Neural cell (in vitro differentiated cells): ENCODE data around the gene DNMT3B. TPM values are rescaled to one million over a fixed set of nuclear protein-coding genes. Genes with fewer than 3 reads are reported as not detected.

Experiments used
- H2AFZ ChIP-seq: fragments of 200-600, 300-800 bp; sonication (generic), shearing (Covaris generic); 2 replicates; pipeline ENCODE4 v1.6.0; 2014; ENCODE audit warnings: low read depth, mild to moderate bottlenecking, antibody characterized with exemption, low read length, moderate library complexity
- H3F3A ChIP-seq: fragments of 200-600 bp; shearing (Covaris generic); 2 replicates; pipeline ENCODE4 v1.6.1; 2016; ENCODE audit warnings: mild to moderate bottlenecking, moderate library complexity, mixed read lengths, antibody characterized with exemption, low read length; ENCODE audit not compliant: insufficient read depth, poor library complexity, severe bottlenecking
- H3K27ac ChIP-seq: fragments of 200-600, 300-800 bp; sonication (generic), shearing (Covaris generic); 2 replicates; pipeline ENCODE4 v1.5.1; 2014; ENCODE audit warnings: mild to moderate bottlenecking, low read length, moderate library complexity
- H3K27me3 ChIP-seq: fragments of 300-800, 200-600 bp; sonication (generic), shearing (Covaris generic); 2 replicates; pipeline ENCODE4 v1.6.0; 2014; ENCODE audit warnings: mild to moderate bottlenecking, low read depth, low read length, moderate library complexity; ENCODE audit not compliant: insufficient read depth
- H3K36me3 ChIP-seq: fragments of 300-800, 200-600 bp; sonication (generic), shearing (Covaris generic); 2 replicates; pipeline ENCODE4 v1.5.1; 2014; ENCODE audit warnings: mild to moderate bottlenecking, antibody characterized with exemption, low read length, moderate library complexity; ENCODE audit not compliant: insufficient read depth
- H3K4me2 ChIP-seq: fragments of 300-800, 200-600 bp; sonication (generic), shearing (Covaris generic); 2 replicates; pipeline ENCODE4 v1.6.0; 2014; ENCODE audit warnings: mild to moderate bottlenecking, low read length
- H3K4me3 ChIP-seq: fragments of 300-800, 200-600 bp; sonication (generic), shearing (Covaris generic); 2 replicates; pipeline ENCODE4 v1.5.1; 2014; ENCODE audit warnings: mild to moderate bottlenecking, low read length, moderate library complexity
- H3K79me2 ChIP-seq: fragments of 200-600 bp; shearing (Covaris generic); replicated peaks from 2 replicates; pipeline ENCODE4 v1.6.0; 2014; ENCODE audit warnings: mild to moderate bottlenecking, low read length, moderate library complexity; ENCODE audit not compliant: insufficient read depth
- H3K9ac ChIP-seq: fragments of 300-800, 200-600 bp; sonication (generic), shearing (Covaris generic); 2 replicates; pipeline ENCODE4 v1.6.1; 2016; ENCODE audit warnings: mild to moderate bottlenecking, low read length, mixed read lengths
- H3K9me2 ChIP-seq: fragments of 200-600 bp; shearing (Covaris generic); 2 replicates; pipeline ENCODE4 v1.6.1; 2016; ENCODE audit warnings: mild to moderate bottlenecking, low read length, mixed read lengths; ENCODE audit not compliant: insufficient read depth
- H3K9me3 ChIP-seq: fragments of 200-600, 300-800 bp; sonication (generic), shearing (Covaris generic); 2 replicates; pipeline ENCODE4 v1.6.1; 2016; ENCODE audit warnings: mild to moderate bottlenecking, mixed run types, low read length, moderate library complexity, mixed read lengths
- H4K20me1 ChIP-seq: fragments of 200-600 bp; shearing (Covaris generic); 2 replicates; pipeline ENCODE4 v1.6.1; 2016; ENCODE audit warnings: mild to moderate bottlenecking, mixed run types; ENCODE audit not compliant: insufficient read depth
- EP300 ChIP-seq: fragments of 450-650 bp; conservative IDR thresholded peaks from 2 replicates; pipeline ENCODE4 v1.6.1; 2014; ENCODE audit warnings: antibody characterized with exemption, mild to moderate bottlenecking, moderate library complexity; ENCODE audit not compliant: poor library complexity, severe bottlenecking
- EZH2 ChIP-seq: fragments of 200-600, 300-800 bp; shearing (Covaris generic), sonication (generic); IDR thresholded peaks from 2 replicates; pipeline ENCODE4 v1.6.1; 2014; ENCODE audit warnings: antibody characterized with exemption, low read length, borderline replicate concordance, mild to moderate bottlenecking; ENCODE audit not compliant: insufficient read depth, poor library complexity, severe bottlenecking
- MXI1 ChIP-seq: fragments of 450-650 bp; conservative IDR thresholded peaks from 2 replicates; pipeline ENCODE4 v1.6.1; 2014; ENCODE audit warnings: antibody characterized with exemption, mild to moderate bottlenecking; ENCODE audit not compliant: poor library complexity, severe bottlenecking
- POLR2AphosphoS5 ChIP-seq: IDR thresholded peaks from 2 replicates; pipeline ENCODE4 v1.6.1; 2012
- RAD21 ChIP-seq: fragments of 450-650 bp; conservative IDR thresholded peaks from 2 replicates; pipeline ENCODE4 v1.6.1; 2014; ENCODE audit warnings: antibody characterized with exemption, mild to moderate bottlenecking, moderate library complexity
- SMC3 ChIP-seq: fragments of 450-650 bp; conservative IDR thresholded peaks from 2 replicates; pipeline ENCODE4 v1.6.1; 2014; ENCODE audit warnings: antibody characterized with exemption, mild to moderate bottlenecking, moderate library complexity; ENCODE audit not compliant: poor library complexity
- TAF1 ChIP-seq: IDR thresholded peaks from 2 replicates; pipeline ENCODE4 v1.6.1; 2012; ENCODE audit warnings: low read depth
- polyA plus RNA-seq: library from polyadenylated mRNA; depleted of rRNA; stranded (reverse); fragments of >200 nt; gene quantifications from 2 replicates; pipeline ENCODE4 v1.2.3, GENCODE V29; 2014
- TF ChIP-seq, protein P1 (sequence below): IDR thresholded peaks from 2 replicates; pipeline ENCODE4 v1.6.1; 2012; ENCODE audit warnings: borderline replicate concordance
- TF ChIP-seq, protein P2 (sequence below): fragments of 450-650 bp; IDR thresholded peaks from 2 replicates; pipeline ENCODE4 v1.5.1; 2014; ENCODE audit warnings: antibody characterized with exemption, mild to moderate bottlenecking, moderate library complexity; ENCODE audit not compliant: poor library complexity, severe bottlenecking

Gene DNMT3B
- polyA plus RNA-seq, 1 donor from 2014 or later, result 8.7 TPM

DNA sequence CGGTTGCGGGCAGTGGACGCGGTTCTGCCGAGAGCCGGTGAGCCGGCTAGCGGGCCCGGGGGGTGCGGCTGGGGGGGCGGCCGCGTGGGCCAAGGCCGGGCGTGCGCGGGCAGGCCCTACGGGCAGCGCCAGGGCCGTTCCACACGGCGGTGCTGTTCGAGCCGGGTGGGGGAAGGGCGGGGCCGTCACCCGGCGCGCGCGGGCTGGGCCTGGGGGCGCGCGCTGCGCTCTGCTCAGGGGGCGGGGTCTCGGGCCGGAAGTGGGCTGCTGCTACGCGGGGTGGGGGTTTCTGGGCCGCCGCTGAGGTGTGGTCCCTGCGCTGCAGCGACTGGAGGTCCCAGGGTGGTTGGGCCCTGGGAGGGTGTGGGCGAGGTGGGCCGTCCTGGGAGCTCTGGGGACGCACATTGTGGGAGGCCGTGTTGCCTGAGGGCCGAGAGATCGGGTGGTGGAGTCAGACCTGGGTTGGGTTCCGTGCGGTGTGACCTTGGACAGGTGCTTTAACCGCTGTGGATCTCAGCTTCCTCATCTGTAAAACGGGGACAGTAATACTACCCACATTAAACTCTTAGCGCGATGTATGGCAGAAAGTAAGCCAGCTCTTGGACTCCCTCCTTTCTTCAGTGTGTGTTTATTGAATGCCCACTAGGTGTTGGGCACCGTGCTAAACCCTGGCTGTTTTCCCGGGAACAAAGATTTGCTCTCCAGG is 58.0 kb downstream of the DNMT3B start:
- H3K27ac ChIP-seq, result peak overlapping the region; percentile 92
- H2AFZ ChIP-seq, result peak overlapping the region; percentile 33
- H3K9me3 ChIP-seq, result no peaks in the 10 kb centered on the region
- no peaks in the 10 kb centered on the region for H3K36me3 ChIP-seq
- TF ChIP-seq, protein P1, sequence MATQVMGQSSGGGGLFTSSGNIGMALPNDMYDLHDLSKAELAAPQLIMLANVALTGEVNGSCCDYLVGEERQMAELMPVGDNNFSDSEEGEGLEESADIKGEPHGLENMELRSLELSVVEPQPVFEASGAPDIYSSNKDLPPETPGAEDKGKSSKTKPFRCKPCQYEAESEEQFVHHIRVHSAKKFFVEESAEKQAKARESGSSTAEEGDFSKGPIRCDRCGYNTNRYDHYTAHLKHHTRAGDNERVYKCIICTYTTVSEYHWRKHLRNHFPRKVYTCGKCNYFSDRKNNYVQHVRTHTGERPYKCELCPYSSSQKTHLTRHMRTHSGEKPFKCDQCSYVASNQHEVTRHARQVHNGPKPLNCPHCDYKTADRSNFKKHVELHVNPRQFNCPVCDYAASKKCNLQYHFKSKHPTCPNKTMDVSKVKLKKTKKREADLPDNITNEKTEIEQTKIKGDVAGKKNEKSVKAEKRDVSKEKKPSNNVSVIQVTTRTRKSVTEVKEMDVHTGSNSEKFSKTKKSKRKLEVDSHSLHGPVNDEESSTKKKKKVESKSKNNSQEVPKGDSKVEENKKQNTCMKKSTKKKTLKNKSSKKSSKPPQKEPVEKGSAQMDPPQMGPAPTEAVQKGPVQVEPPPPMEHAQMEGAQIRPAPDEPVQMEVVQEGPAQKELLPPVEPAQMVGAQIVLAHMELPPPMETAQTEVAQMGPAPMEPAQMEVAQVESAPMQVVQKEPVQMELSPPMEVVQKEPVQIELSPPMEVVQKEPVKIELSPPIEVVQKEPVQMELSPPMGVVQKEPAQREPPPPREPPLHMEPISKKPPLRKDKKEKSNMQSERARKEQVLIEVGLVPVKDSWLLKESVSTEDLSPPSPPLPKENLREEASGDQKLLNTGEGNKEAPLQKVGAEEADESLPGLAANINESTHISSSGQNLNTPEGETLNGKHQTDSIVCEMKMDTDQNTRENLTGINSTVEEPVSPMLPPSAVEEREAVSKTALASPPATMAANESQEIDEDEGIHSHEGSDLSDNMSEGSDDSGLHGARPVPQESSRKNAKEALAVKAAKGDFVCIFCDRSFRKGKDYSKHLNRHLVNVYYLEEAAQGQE, result peak; percentile 51
- TF ChIP-seq SMC3 (peak; percentile 42), POLR2AphosphoS5 (peak; percentile 62), MXI1 (peak; percentile 54), EP300 (peak; percentile 82), RAD21 (no peak), TAF1 (peak; percentile 54), EZH2 (no peak)
- TF ChIP-seq, protein P2, sequence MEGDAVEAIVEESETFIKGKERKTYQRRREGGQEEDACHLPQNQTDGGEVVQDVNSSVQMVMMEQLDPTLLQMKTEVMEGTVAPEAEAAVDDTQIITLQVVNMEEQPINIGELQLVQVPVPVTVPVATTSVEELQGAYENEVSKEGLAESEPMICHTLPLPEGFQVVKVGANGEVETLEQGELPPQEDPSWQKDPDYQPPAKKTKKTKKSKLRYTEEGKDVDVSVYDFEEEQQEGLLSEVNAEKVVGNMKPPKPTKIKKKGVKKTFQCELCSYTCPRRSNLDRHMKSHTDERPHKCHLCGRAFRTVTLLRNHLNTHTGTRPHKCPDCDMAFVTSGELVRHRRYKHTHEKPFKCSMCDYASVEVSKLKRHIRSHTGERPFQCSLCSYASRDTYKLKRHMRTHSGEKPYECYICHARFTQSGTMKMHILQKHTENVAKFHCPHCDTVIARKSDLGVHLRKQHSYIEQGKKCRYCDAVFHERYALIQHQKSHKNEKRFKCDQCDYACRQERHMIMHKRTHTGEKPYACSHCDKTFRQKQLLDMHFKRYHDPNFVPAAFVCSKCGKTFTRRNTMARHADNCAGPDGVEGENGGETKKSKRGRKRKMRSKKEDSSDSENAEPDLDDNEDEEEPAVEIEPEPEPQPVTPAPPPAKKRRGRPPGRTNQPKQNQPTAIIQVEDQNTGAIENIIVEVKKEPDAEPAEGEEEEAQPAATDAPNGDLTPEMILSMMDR, result peak; percentile 16
- H3K4me2 ChIP-seq, result peak overlapping the region; percentile 90
- peaks cover 51% of the 10 kb centered on the region for H3K79me2 ChIP-seq
- peak overlapping the region; percentile 97 for H3K4me3 ChIP-seq
- H3K27me3 ChIP-seq, result no peaks in the 10 kb centered on the region
- H4K20me1 ChIP-seq, result peaks cover 15% of the 10 kb centered on the region
- peak overlapping the region; percentile 82 for H3K9ac ChIP-seq
- H3F3A ChIP-seq, result no peaks in the 10 kb centered on the region
- no peaks in the 10 kb centered on the region for H3K9me2 ChIP-seq

DNA sequence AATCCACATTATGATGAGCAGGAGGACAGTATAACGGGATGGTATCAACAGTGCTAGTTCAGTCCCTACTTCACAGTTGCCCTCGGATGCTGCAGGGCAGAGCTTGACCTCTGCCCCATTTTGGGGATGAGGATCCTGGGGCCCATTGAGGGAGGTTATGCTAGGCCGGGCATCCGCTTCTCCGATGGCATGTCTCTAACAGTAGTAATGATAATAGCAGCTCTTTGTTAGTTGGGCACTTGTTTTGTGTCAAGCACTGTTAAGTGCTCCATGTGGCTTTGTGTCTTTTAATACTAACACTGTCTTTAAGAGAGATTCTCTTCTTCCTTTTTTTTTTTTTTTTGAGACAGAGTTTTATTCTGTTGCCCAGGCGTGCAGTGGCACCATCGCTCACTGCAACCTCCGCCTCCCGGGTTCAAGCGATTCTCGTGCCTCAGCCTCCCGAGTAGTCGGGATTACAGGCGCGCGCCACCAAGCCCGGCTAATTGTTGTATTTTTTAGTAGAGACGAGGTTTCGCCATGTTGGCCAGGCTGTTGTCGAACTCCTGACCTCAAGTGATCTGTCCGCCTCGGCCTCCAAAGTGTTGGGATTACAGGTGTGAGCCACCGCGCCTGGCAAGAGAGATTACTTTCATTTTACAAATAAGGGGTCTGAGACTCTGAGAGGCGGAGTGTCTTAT is 58.7 kb downstream of the DNMT3B start:
- no peaks in the 10 kb centered on the region for H3K9me3 ChIP-seq
- H2AFZ ChIP-seq, result peak overlapping the region; percentile 33
- peak overlapping the region; percentile 90 for H3K4me2 ChIP-seq
- H3K4me3 ChIP-seq, result peak overlapping the region; percentile 97
- peaks cover 15% of the 10 kb centered on the region for H4K20me1 ChIP-seq
- H3K9ac ChIP-seq, result peak overlapping the region; percentile 82
- TF ChIP-seq TAF1, result no peak
- H3K9me2 ChIP-seq, result no peaks in the 10 kb centered on the region
- no peaks in the 10 kb centered on the region for H3F3A ChIP-seq
- peaks cover 55% of the 10 kb centered on the region for H3K79me2 ChIP-seq
- no peaks in the 10 kb centered on the region for H3K27me3 ChIP-seq
- no peaks in the 10 kb centered on the region for H3K36me3 ChIP-seq
- peak overlapping the region; percentile 92 for H3K27ac ChIP-seq
